NCI-H226 (cell line): ENCODE measurements around the gene CES2.
"Not testable (repeated sequence)": the region's sequence is repeated elsewhere in the genome, so short reads cannot be mapped to it uniquely, and the experiment has no call there.

Experiments
- DNase-seq: peaks from one replicate; pipeline ENCODE4 v3.0.0-alpha.2; 2015

Gene CES2

GRCh38 chr16:66983033-66983432 is 47.7 kb downstream of the CES2 start:
- DNase-seq, result no peak

- DNase-seq, result no peak
These were observed 49.6 kb downstream of the CES2 start for GRCh38 chr16:66984892-66985311.

- DNase-seq, result no peak
These were observed 51.2 kb downstream of the CES2 start for GRCh38 chr16:66986559-66986958.

- DNase-seq, result no peak
These were observed 53.0 kb downstream of the CES2 start, which contains the start of gene CES4A for GRCh38 chr16:66988197-66988788. TSS of gene CES4A (plus strand) at chr16:66988589. CDS start at chr16:66988773, 184 bp downstream.

- no peak for DNase-seq
These were observed 56.3 kb downstream of the CES2 start for GRCh38 chr16:66991545-66992077.

- DNase-seq, result not testable (repeated sequence)
These were observed 58.2 kb downstream of the CES2 start for GRCh38 chr16:66993558-66993957.
